Endometrial microvascular endothelial cells (primary cell): ENCODE results near the gene RASSF5. TPM values are rescaled to one million over a fixed set of nuclear protein-coding genes. Genes with fewer than 3 reads are reported as not detected.
"Not testable (repeated sequence)": the region's sequence is repeated elsewhere in the genome, so short reads cannot be mapped to it uniquely, and the experiment has no call there.

Experiments
- in situ Hi-C: cut with HindIII; loops from 2 replicates; pipeline ENCODE4 v1.10.0; 2017; ENCODE audit warnings: low sequenced_read_pairs, low pct_unique_long_range_greater_than_20kb; ENCODE audit errors: inconsistent ontology term
- total RNA-seq: library from RNA; depleted of rRNA; stranded (reverse); fragments of >200 nt; gene quantifications from one replicate; pipeline ENCODE4 v1.2.3, GENCODE V29; 2015; ENCODE audit errors: inconsistent ontology term

RASSF5 gene
- total RNA-seq, 1 donor from 2014 or later = 0.74 TPM

- in situ Hi-C loops = no loop called here
Measured at GRCh38 chr1:206575894-206576737, 68.8 kb downstream of the RASSF5 start.

GRCh38 chr1:206577626-206578025 lies 70.3 kb downstream of the RASSF5 start:
- in situ Hi-C loops = no loop called here

GRCh38 chr1:206578068-206578977 lies 71.0 kb downstream of the RASSF5 start:
- in situ Hi-C loops = no loop called here

- in situ Hi-C loops = no loop called here
Measured at GRCh38 chr1:206578978-206579374, 71.6 kb downstream of the RASSF5 start.

- in situ Hi-C loops = no loop called here
Measured at GRCh38 chr1:206579747-206580437, 72.6 kb downstream of the RASSF5 start.

GRCh38 chr1:206580438-206581113 lies 73.2 kb downstream of the RASSF5 start:
- in situ Hi-C loops = no loop called here

GRCh38 chr1:206581114-206581497 lies 73.8 kb downstream of the RASSF5 start:
- in situ Hi-C loops = not testable (repeated sequence)

- in situ Hi-C loops = no loop called here
Measured at GRCh38 chr1:206581571-206581981, 74.2 kb downstream of the RASSF5 start.

- in situ Hi-C loops = no loop called here
Measured at GRCh38 chr1:206582537-206582936, 75.2 kb downstream of the RASSF5 start.

- in situ Hi-C loops = no loop called here
Measured at GRCh38 chr1:206582971-206583706, 75.8 kb downstream of the RASSF5 start.

- in situ Hi-C loops = no loop called here
Measured at GRCh38 chr1:206583707-206584648, 76.6 kb downstream of the RASSF5 start.

GRCh38 chr1:206584683-206585082 lies 77.4 kb downstream of the RASSF5 start:
- in situ Hi-C loops = no loop called here

GRCh38 chr1:206586501-206587445 lies 79.4 kb downstream of the RASSF5 start:
- in situ Hi-C loops = no loop called here

GRCh38 chr1:206587904-206588303 lies 80.6 kb downstream of the RASSF5 start:
- in situ Hi-C loops = no loop called here

GRCh38 chr1:206588492-206588891 lies 81.2 kb downstream of the RASSF5 start:
- in situ Hi-C loops = no loop called here

GRCh38 chr1:206589206-206589605 lies 81.9 kb downstream of the RASSF5 start:
- in situ Hi-C loops = no loop called here
